ENCODE data around the gene IDE. TPM values are rescaled to one million over a fixed set of nuclear protein-coding genes. Genes with fewer than 3 reads are reported as not detected.

Gene IDE
- total and polyA plus RNA-seq, 2 donors (not counting 1 experiment from before 2014, with no cell fraction given), result 7.7 to 40.9 TPM

- H3K4me1 Mint-ChIP-seq, result no peaks in the 10 kb centered on the region
- no peak overlapping the region for H3K27ac Mint-ChIP-seq
- H4K20me1 ChIP-seq (ENCODE audit: control insufficient read depth, insufficient read depth, low read length, poor library complexity, severe bottlenecking), result no peaks in the 10 kb centered on the region
- H3K9me3 ChIP-seq (ENCODE audit: control extremely low read depth in 1 of 3, control insufficient read depth in 2 of 3, insufficient read depth in 1 of 3, low read length in 2 of 3), result no peaks in the 10 kb centered on the region
- 100% methylated on average over 3 of the region's 4 CpGs for WGBS (ENCODE audit: insufficient coverage)
- no peaks in the 10 kb centered on the region for H3K9me3 Mint-ChIP-seq (ENCODE audit: insufficient read depth)
- H3K4me2 ChIP-seq (replicated peaks; ENCODE audit: low read depth, low read length, poor library complexity, severe bottlenecking), result no peak overlapping the region
- no peak overlapping the region for H3K9ac ChIP-seq (ENCODE audit: low read length)
- H3K4me3 Mint-ChIP-seq, result no peak overlapping the region
- no peaks in the 10 kb centered on the region for H3K79me2 ChIP-seq (ENCODE audit: control insufficient read depth, insufficient read depth, low read length)
- TF ChIP-seq, protein P1, sequence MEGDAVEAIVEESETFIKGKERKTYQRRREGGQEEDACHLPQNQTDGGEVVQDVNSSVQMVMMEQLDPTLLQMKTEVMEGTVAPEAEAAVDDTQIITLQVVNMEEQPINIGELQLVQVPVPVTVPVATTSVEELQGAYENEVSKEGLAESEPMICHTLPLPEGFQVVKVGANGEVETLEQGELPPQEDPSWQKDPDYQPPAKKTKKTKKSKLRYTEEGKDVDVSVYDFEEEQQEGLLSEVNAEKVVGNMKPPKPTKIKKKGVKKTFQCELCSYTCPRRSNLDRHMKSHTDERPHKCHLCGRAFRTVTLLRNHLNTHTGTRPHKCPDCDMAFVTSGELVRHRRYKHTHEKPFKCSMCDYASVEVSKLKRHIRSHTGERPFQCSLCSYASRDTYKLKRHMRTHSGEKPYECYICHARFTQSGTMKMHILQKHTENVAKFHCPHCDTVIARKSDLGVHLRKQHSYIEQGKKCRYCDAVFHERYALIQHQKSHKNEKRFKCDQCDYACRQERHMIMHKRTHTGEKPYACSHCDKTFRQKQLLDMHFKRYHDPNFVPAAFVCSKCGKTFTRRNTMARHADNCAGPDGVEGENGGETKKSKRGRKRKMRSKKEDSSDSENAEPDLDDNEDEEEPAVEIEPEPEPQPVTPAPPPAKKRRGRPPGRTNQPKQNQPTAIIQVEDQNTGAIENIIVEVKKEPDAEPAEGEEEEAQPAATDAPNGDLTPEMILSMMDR (IDR thresholded peaks at IDR 0.05), result no peak
- no peak for TF ChIP-seq EZH2 (IDR thresholded peaks at IDR 0.05; ENCODE audit: borderline replicate concordance, insufficient read depth, low read depth, low read length, poor library complexity, severe bottlenecking)
- ChIA-PET POLR2A (interaction anchor here (0.7 kb wide), 1 partner anchor 346 kb away, joined by 5 read pairs; no protein-coding TSS in a partner anchor), CTCF (interaction anchor here (0.6 to 8.2 kb wide), 10 partner anchors 14 to 1060 kb away, joined by 3 to 136 read pairs (median 4); no protein-coding TSS in a partner anchor)
- no peak overlapping the region for H2AFZ ChIP-seq (ENCODE audit: insufficient read depth, low read depth, low read length, poor library complexity, severe bottlenecking)
- no peaks in the 10 kb centered on the region for H3K36me3 ChIP-seq (replicated peaks in 1 of 2; ENCODE audit: control extremely low read depth in 1 of 2, control insufficient read depth in 1 of 2, extremely low read depth in 1 of 2, insufficient read depth in 2 of 2, low read length in 1 of 2)
- intact Hi-C loops (cut with micrococcal nuclease), result loop anchor here (10.0 kb wide), 1 partner anchor 590 kb away; no protein-coding TSS in a partner anchor
- no peaks in the 10 kb centered on the region for H3K27me3 ChIP-seq (replicated peaks in 1 of 4; ENCODE audit: control extremely low read depth in 1 of 4, control insufficient read depth in 3 of 4, insufficient read depth in 4 of 4, low read length in 3 of 4)
- no peaks in the 10 kb centered on the region for H3K4me1 ChIP-seq (ENCODE audit: control insufficient read depth in 2 of 2, insufficient read depth in 2 of 2, low read length in 2 of 2)
- H3K27me3 Mint-ChIP-seq, result no peaks in the 10 kb centered on the region
- no peak overlapping the region for H3K27ac ChIP-seq (ENCODE audit: low read length in 2 of 2)
- no peak for ATAC-seq (ENCODE audit: low read depth)
- DNase-seq, result no peak
- H3K4me3 ChIP-seq (ENCODE audit: control extremely low read depth in 1 of 5, extremely low read depth in 1 of 5, insufficient read depth in 1 of 5, low read depth in 2 of 5, low read length in 4 of 5), result no peak overlapping the region
Observed at GRCh38 chr10:92434385-92434784, 139.5 kb downstream of the IDE start.

DNA sequence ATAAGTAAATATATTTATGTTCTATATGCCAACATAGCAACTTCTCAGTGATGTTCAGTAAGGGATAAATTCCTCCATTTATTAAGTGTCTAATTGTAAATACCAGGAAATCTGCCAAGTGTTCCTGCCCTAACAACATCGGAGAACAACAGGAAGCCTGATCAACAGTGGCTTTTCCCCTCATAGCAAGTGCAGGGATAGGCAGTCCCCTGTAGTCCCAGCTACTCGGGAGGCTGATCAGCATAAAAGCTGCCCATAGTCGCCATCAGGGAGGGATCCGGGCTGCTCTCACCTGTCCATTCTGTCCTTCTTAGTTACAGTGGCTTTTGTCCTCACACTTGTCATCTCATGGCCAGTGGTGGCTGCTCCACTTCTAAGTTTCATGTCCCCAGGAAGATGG lies 141.3 kb downstream of the IDE start:
- Mint-ChIP-seq H3K4me1 (no peaks in the 10 kb centered on the region), H3K27me3 (no peaks in the 10 kb centered on the region), H3K27ac (no peak overlapping the region), H3K9me3 (ENCODE audit: insufficient read depth) (no peaks in the 10 kb centered on the region), H3K4me3 (no peak overlapping the region)
- H2AFZ ChIP-seq (ENCODE audit: insufficient read depth, low read depth, low read length, poor library complexity, severe bottlenecking), result no peak overlapping the region
- DNase-seq (no peak), ATAC-seq (ENCODE audit: low read depth) (no peak)
- intact Hi-C loops (cut with micrococcal nuclease), result loop anchor here (10.0 kb wide), 1 partner anchor 588 kb away; no protein-coding TSS in a partner anchor
- H3K79me2 ChIP-seq (ENCODE audit: control insufficient read depth, insufficient read depth, low read length), result no peaks in the 10 kb centered on the region
- H3K9me3 ChIP-seq (ENCODE audit: control extremely low read depth in 1 of 3, control insufficient read depth in 2 of 3, insufficient read depth in 1 of 3, low read length in 2 of 3), result no peaks in the 10 kb centered on the region
- CTCF ChIA-PET, result interaction anchor here (8.2 kb wide), 1 partner anchor 345 kb away, joined by 136 read pairs; no protein-coding TSS in a partner anchor
- H4K20me1 ChIP-seq (ENCODE audit: control insufficient read depth, insufficient read depth, low read length, poor library complexity, severe bottlenecking), result no peaks in the 10 kb centered on the region
- POLR2A ChIA-PET, result no interaction called here
- no peaks in the 10 kb centered on the region for H3K36me3 ChIP-seq (replicated peaks in 1 of 2; ENCODE audit: control extremely low read depth in 1 of 2, control insufficient read depth in 1 of 2, extremely low read depth in 1 of 2, insufficient read depth in 2 of 2, low read length in 1 of 2)
- H3K4me1 ChIP-seq (ENCODE audit: control insufficient read depth in 2 of 2, insufficient read depth in 2 of 2, low read length in 2 of 2), result no peaks in the 10 kb centered on the region
- H3K27me3 ChIP-seq (replicated peaks in 1 of 4; ENCODE audit: control extremely low read depth in 1 of 4, control insufficient read depth in 3 of 4, insufficient read depth in 4 of 4, low read length in 3 of 4), result no peaks in the 10 kb centered on the region
- no peak overlapping the region for H3K27ac ChIP-seq (ENCODE audit: low read length in 2 of 2)
- no peak overlapping the region for H3K9ac ChIP-seq (ENCODE audit: low read length)
- H3K4me3 ChIP-seq (ENCODE audit: control extremely low read depth in 1 of 5, extremely low read depth in 1 of 5, insufficient read depth in 1 of 5, low read depth in 2 of 5, low read length in 4 of 5), result no peak overlapping the region
- no peak overlapping the region for H3K4me2 ChIP-seq (replicated peaks; ENCODE audit: low read depth, low read length, poor library complexity, severe bottlenecking)
- WGBS (ENCODE audit: insufficient coverage), result 39% methylated on average over 3 of the region's 4 CpGs
- no peak for TF ChIP-seq EZH2 (IDR thresholded peaks at IDR 0.05; ENCODE audit: borderline replicate concordance, insufficient read depth, low read depth, low read length, poor library complexity, severe bottlenecking)
- TF ChIP-seq, protein P1 (IDR thresholded peaks at IDR 0.05), result no peak
